ENCODE measurements around the gene FETUB.
"Not testable (repeated sequence)": the region's sequence is repeated elsewhere in the genome, so short reads cannot be mapped to it uniquely, and the experiment has no call there.

Gene FETUB

DNA sequence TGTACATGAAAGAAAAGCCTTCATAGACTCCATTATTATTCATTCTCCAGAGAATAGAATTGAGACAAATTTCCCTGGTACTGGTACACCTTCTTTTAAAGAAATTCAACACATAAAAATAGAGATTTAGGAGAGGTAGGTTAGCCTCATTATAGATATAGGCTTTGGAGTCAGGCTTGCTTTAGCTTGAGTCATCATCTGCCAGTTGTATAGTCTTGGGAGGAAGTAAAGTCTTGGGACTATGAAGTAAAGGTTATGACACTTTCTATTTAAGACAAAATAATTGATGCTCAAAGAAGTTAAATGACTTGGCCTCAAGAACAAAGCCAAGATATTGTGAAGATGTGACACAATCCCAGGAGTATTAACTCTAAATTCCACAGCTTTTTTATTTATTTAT lies 30.0 kb downstream of the FETUB start:
- TF ChIP-seq, protein P1, sequence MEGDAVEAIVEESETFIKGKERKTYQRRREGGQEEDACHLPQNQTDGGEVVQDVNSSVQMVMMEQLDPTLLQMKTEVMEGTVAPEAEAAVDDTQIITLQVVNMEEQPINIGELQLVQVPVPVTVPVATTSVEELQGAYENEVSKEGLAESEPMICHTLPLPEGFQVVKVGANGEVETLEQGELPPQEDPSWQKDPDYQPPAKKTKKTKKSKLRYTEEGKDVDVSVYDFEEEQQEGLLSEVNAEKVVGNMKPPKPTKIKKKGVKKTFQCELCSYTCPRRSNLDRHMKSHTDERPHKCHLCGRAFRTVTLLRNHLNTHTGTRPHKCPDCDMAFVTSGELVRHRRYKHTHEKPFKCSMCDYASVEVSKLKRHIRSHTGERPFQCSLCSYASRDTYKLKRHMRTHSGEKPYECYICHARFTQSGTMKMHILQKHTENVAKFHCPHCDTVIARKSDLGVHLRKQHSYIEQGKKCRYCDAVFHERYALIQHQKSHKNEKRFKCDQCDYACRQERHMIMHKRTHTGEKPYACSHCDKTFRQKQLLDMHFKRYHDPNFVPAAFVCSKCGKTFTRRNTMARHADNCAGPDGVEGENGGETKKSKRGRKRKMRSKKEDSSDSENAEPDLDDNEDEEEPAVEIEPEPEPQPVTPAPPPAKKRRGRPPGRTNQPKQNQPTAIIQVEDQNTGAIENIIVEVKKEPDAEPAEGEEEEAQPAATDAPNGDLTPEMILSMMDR (IDR thresholded peaks at IDR 0.05; ENCODE audit: control insufficient read depth, extremely low read depth, insufficient read depth), result no peak
- no peak for DNase-seq (ENCODE audit: low read depth)

DNA sequence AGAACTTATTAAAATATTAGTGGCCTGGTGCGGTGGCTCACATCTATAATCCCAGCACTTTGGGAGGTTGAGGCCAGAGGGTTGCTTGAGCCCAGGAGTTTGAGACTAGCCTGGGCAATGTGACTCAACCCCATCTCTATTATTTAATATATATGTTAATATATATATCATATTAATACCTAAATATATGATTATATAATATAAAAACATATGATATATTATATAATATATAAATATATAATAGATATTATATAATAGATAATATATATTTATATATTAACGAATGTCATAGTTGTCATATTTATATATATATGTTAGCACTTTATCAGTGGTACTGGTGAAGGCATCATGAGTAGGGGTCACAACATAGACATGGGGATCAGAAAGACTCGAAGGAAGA lies 30.9 kb downstream of the FETUB start:
- TF ChIP-seq, protein P1 (IDR thresholded peaks at IDR 0.05; ENCODE audit: control insufficient read depth, extremely low read depth, insufficient read depth), result no peak

More for the DNA sequence above, 30.0 kb downstream of the FETUB start:
- no peak overlapping the region for H3K4me3 ChIP-seq (ENCODE audit: low read depth, low read length)

DNA sequence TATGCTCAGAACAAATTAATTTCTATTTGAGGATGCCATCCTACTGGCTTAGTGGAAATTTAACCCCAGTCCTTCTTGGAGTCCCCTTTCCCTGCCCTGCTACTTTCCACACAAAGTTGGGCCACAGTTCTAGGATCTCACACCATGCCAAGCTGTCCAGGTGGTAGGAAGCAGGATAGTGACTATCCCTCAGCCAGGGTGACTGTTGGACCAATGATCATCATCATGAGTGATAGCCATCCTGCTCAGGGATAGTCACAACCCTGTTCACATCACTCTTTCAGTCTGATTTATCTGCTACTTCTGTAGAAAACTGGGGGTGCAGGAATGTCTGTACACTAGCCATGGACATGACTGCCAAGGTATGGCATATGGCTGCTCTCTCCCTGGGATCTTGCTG lies 38.4 kb downstream of the FETUB start:
- DNase-seq (ENCODE audit: low read depth), result no peak
- TF ChIP-seq, protein P1 (IDR thresholded peaks at IDR 0.05; ENCODE audit: control insufficient read depth, extremely low read depth, insufficient read depth), result no peak
- H3K4me3 ChIP-seq (ENCODE audit: low read depth, low read length), result no peak overlapping the region

More for the DNA sequence above, 30.9 kb downstream of the FETUB start:
- no peak overlapping the region for H3K4me3 ChIP-seq (ENCODE audit: low read depth, low read length)
- DNase-seq (ENCODE audit: low read depth), result no peak

DNA sequence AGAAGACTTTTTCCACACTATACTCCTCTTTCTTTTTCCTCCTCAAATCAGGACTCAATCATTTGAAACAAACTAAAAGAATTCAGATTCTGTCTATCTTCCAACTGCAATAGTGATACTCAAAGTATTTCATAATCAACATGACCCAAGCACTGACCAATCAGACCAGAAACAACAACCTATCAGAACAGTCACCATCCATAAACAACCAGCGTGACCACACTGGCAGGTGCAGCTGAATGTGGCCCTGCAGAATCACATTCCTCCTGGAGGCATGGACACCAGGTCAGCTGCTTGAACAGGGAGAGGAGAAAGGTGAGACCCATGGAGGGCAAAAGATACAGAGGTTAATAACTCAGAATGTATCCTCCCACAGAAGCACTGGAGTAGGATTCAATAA lies 39.0 kb downstream of the FETUB start:
- TF ChIP-seq, protein P1 (IDR thresholded peaks at IDR 0.05; ENCODE audit: control insufficient read depth, extremely low read depth, insufficient read depth), result no peak
- no peak for DNase-seq (ENCODE audit: low read depth)
- H3K4me3 ChIP-seq (ENCODE audit: low read depth, low read length), result no peak overlapping the region

DNA sequence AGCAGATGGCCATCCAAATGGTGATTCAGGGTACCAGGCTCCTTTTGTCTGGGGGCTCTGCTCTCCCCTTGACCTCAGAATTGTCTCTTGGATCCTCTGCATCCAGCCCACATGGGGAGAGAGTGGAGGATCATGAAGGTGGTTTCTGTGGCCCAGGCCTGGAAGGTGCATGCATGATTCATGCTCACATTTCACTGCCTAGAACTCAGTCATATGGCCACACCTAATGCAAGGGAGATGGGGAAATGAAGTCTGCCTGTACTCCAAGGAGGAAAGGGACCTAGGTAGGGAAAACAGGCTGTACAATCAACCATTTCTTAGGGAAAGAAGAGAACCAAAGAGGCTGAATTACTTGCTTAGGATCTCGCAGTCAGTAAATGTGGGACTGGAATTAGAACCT lies 40.7 kb downstream of the FETUB start:
- H3K4me3 ChIP-seq (ENCODE audit: low read depth, low read length), result no peak overlapping the region
- TF ChIP-seq, protein P1 (IDR thresholded peaks at IDR 0.05; ENCODE audit: control insufficient read depth, extremely low read depth, insufficient read depth), result no peak
- DNase-seq (ENCODE audit: low read depth), result no peak

DNA sequence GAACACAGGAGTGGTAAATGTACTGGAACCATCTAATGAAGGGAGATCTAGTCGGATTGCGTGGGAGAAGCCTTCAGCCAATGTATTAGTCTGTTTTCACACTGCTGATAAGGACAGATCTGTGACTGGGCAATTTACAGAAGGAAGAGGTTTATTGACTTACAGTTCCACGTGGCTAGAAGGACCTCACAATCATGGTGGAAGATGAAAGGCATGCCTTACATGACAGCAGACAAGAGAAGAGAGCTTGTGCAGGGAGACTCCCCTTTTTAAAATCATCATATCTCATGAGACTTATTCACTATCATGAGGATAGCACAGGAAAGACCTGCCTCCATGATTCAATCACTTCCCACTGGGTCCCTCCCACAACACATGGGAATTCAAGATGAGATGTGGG lies 42.6 kb downstream of the FETUB start:
- H3K4me3 ChIP-seq (ENCODE audit: low read depth, low read length), result no peak overlapping the region
- DNase-seq (ENCODE audit: low read depth), result no peak
- TF ChIP-seq, protein P1 (IDR thresholded peaks at IDR 0.05; ENCODE audit: control insufficient read depth, extremely low read depth, insufficient read depth), result no peak

DNA sequence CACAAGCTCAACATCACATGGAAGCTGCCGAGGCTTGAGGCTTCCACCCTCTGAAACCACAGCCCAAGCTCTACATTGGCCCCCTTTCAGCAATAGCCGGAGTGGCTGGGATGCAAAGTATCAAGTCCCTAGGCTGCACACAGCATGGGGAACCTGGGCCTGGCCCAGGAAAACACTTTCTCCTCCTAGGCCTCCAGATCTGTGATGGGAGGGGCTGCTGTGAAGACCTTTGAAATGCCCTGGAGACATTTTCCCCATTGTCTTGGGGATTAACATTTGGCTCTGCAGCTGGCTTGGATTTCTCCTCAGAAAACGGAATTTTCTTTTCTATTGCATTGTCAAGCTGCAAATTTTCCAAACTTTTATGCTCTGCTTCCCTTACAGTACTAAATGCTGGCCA lies 43.8 kb downstream of the FETUB start:
- TF ChIP-seq, protein P1 (IDR thresholded peaks at IDR 0.05; ENCODE audit: control insufficient read depth, extremely low read depth, insufficient read depth), result no peak
- DNase-seq (ENCODE audit: low read depth), result no peak

DNA sequence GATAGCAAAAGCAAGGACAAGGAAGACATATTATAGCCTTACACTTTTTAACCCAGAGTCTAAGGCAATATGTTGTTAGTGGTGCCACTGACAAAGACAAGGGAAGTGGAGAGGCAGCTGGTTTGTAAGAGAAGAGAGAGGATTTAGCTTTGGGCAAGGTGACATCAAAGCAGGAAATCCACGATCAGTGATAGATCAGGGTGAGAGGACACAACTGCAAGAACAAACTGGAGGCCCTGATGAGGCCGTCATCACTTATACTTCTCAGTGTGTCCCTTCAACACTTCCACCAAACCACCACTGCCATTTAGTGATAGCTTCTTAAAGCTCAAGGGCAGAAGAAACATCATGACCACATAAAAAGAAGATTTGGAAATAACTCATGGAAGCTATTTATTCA lies 46.3 kb downstream of the FETUB start:
- not testable (repeated sequence) for H3K4me3 ChIP-seq (ENCODE audit: low read depth, low read length); DNase-seq (ENCODE audit: low read depth)

More for the DNA sequence above, 43.8 kb downstream of the FETUB start:
- H3K4me3 ChIP-seq (ENCODE audit: low read depth, low read length), result no peak overlapping the region
